H9 (cell line): ENCODE data around the gene TMEM135. TPM values are rescaled to one million over a fixed set of nuclear protein-coding genes. Genes with fewer than 3 reads are reported as not detected.
"Not testable (repeated sequence)": the region's sequence is repeated elsewhere in the genome, so short reads cannot be mapped to it uniquely, and the experiment has no call there.

Experiments
- DNase-seq: peaks from one replicate; pipeline ENCODE4 v3.0.0-alpha.2; 2017
- H2AFZ ChIP-seq: one replicate; pipeline ENCODE4 v1.6.1; 2013; ENCODE audit warnings: mild to moderate bottlenecking, low read length, control low read depth, moderate library complexity
- H2AK5ac ChIP-seq: 2 replicates; pipeline ENCODE4 v1.6.1; 2013; ENCODE audit warnings: low read length, control low read depth, mixed read lengths; ENCODE audit not compliant: insufficient read length
- H2BK120ac ChIP-seq: one replicate; pipeline ENCODE4 v1.6.1; 2013; ENCODE audit warnings: low read depth, mild to moderate bottlenecking, low read length, control low read depth, inconsistent platforms; ENCODE audit not compliant: poor library complexity, severe bottlenecking
- H2BK12ac ChIP-seq: 2 replicates; pipeline ENCODE4 v1.6.1; 2013; ENCODE audit warnings: low read length, control low read depth, mixed read lengths, low read depth; ENCODE audit not compliant: insufficient read length
- H2BK15ac ChIP-seq: 2 replicates; pipeline ENCODE4 v1.6.1; 2013; ENCODE audit warnings: low read depth, low read length, control low read depth
- H2BK20ac ChIP-seq: one replicate; pipeline ENCODE4 v1.6.1; 2013; ENCODE audit warnings: low read depth, mild to moderate bottlenecking, low read length, control low read depth, inconsistent platforms; ENCODE audit not compliant: poor library complexity, severe bottlenecking
- H2BK5ac ChIP-seq: 2 replicates; pipeline ENCODE4 v1.6.1; 2013; ENCODE audit warnings: low read length, control low read depth, mixed read lengths; ENCODE audit not compliant: insufficient read length
- H3K14ac ChIP-seq: 2 replicates; pipeline ENCODE4 v1.6.1; 2013; ENCODE audit warnings: low read length, control low read depth; ENCODE audit not compliant: insufficient read depth
- H3K18ac ChIP-seq: 2 replicates; pipeline ENCODE4 v1.6.1; 2013; ENCODE audit warnings: low read depth, mild to moderate bottlenecking, mixed read lengths, low read length, control low read depth; ENCODE audit not compliant: insufficient read length
- H3K23ac ChIP-seq: 2 replicates; pipeline ENCODE4 v1.6.1; 2013; ENCODE audit warnings: low read length, control low read depth, mixed read lengths, low read depth; ENCODE audit not compliant: insufficient read length
- H3K23me2 ChIP-seq: 2 replicates; pipeline ENCODE4 v1.6.1; 2013; ENCODE audit warnings: low read depth, mild to moderate bottlenecking, mixed read lengths, low read length, control low read depth; ENCODE audit not compliant: insufficient read length, poor library complexity, severe bottlenecking
- H3K27ac ChIP-seq: 2 replicates; pipeline ENCODE4 v1.5.1; 2013; ENCODE audit warnings: low read length, control low read depth, mixed read lengths, low read depth; ENCODE audit not compliant: insufficient read length
- H3K27me3 ChIP-seq: 2 replicates; pipeline ENCODE4 v1.6.1; 2013; ENCODE audit warnings: low read length, control low read depth, inconsistent platforms; ENCODE audit not compliant: insufficient read depth
- H3K4ac ChIP-seq: 2 replicates; pipeline ENCODE4 v1.6.1; 2013; ENCODE audit warnings: low read depth, mild to moderate bottlenecking, control low read depth, inconsistent platforms, low read length, moderate library complexity
- H3K4me1 ChIP-seq: 2 replicates; pipeline ENCODE4 v1.6.1; 2013; ENCODE audit warnings: low read length, control low read depth, inconsistent platforms; ENCODE audit not compliant: insufficient read depth
- H3K4me2 ChIP-seq: 2 replicates; pipeline ENCODE4 v1.6.1; 2013; ENCODE audit warnings: low read length, control low read depth, mixed read lengths; ENCODE audit not compliant: insufficient read length, insufficient read depth
- H3K56ac ChIP-seq: 2 replicates; pipeline ENCODE4 v1.6.1; 2013; ENCODE audit warnings: low read depth, mild to moderate bottlenecking, mixed read lengths, low read length, control low read depth; ENCODE audit not compliant: insufficient read length
- H3K79me1 ChIP-seq: 2 replicates; pipeline ENCODE4 v1.6.1; 2013; ENCODE audit warnings: low read depth, mild to moderate bottlenecking, moderate library complexity, low read length, control low read depth, inconsistent platforms; ENCODE audit not compliant: insufficient read depth, poor library complexity, severe bottlenecking
- H3K79me2 ChIP-seq: 2 replicates; pipeline ENCODE4 v1.6.1; 2013; ENCODE audit warnings: low read length, control low read depth, inconsistent platforms; ENCODE audit not compliant: insufficient read depth
- H3K9ac ChIP-seq: 2 replicates; pipeline ENCODE4 v1.6.1; 2013; ENCODE audit warnings: low read length, control low read depth, mixed read lengths; ENCODE audit not compliant: insufficient read length; ENCODE audit errors: extremely low read depth
- H3K9me3 ChIP-seq: one replicate; pipeline ENCODE4 v1.6.1; 2013; ENCODE audit warnings: low read depth, low read length, inconsistent platforms; ENCODE audit not compliant: control insufficient read depth
- H3T11ph ChIP-seq: one replicate; pipeline ENCODE4 v1.6.1; 2013; ENCODE audit warnings: mild to moderate bottlenecking, low read length, control low read depth, inconsistent platforms
- H4K20me1 ChIP-seq: one replicate; pipeline ENCODE4 v1.6.1; 2013; ENCODE audit not compliant: control insufficient read depth, insufficient read length, insufficient read depth
- H4K5ac ChIP-seq: 2 replicates; pipeline ENCODE4 v1.6.1; 2013; ENCODE audit warnings: low read depth, mild to moderate bottlenecking, mixed read lengths, low read length, control low read depth; ENCODE audit not compliant: insufficient read length
- H4K8ac ChIP-seq: replicated peaks from 2 replicates; pipeline ENCODE4 v1.6.1; 2013; ENCODE audit warnings: low read length, control low read depth, mixed read lengths, low read depth; ENCODE audit not compliant: insufficient read length
- H4K91ac ChIP-seq: 2 replicates; pipeline ENCODE4 v1.6.1; 2013; ENCODE audit warnings: low read depth, mild to moderate bottlenecking, moderate library complexity, mixed read lengths, low read length, control low read depth; ENCODE audit not compliant: insufficient read length
- H3K27ac Mint-ChIP-seq, 3 experiments: 2 replicates in 2 of 3; 3 replicates in 1 of 3; pipeline ENCODE4 v1.8.0; 2020 to 2021; ENCODE audit warnings: mixed read lengths in 3 of 3, mild to moderate bottlenecking in 1 of 3, moderate library complexity in 1 of 3
- H3K27me3 Mint-ChIP-seq: 2 replicates; pipeline ENCODE4 v1.8.0; 2021; ENCODE audit warnings: low read depth, mild to moderate bottlenecking, moderate library complexity, mixed read lengths
- H3K36me3 Mint-ChIP-seq, 3 experiments: 2 replicates in 2 of 3; 3 replicates in 1 of 3; pipeline ENCODE4 v1.8.0; 2020 to 2021; ENCODE audit warnings: low read depth in 3 of 3, mixed read lengths in 3 of 3; ENCODE audit not compliant: insufficient read depth in 1 of 3
- H3K4me1 Mint-ChIP-seq, 2 experiments: 2 replicates each; pipeline ENCODE4 v1.8.0; 2020; ENCODE audit warnings: mixed read lengths in 2 of 2
- H3K4me3 Mint-ChIP-seq, 2 experiments: 2 replicates in 1 of 2; 3 replicates in 1 of 2; pipeline ENCODE4 v1.8.0; 2020 to 2021; ENCODE audit warnings: mild to moderate bottlenecking in 2 of 2, mixed read lengths in 2 of 2, moderate library complexity in 1 of 2
- H3K9me3 Mint-ChIP-seq, 2 experiments: 2 replicates in 1 of 2; 3 replicates in 1 of 2; pipeline ENCODE4 v1.8.0; 2020; ENCODE audit warnings: mild to moderate bottlenecking in 2 of 2, mixed read lengths in 2 of 2, moderate library complexity in 1 of 2
- CTCF ChIP-seq: fragments of 200-600 bp; sonication (generic); conservative IDR thresholded peaks from 3 replicates; pipeline ENCODE4 v1.8.0; 2021; ENCODE audit warnings: antibody characterized with exemption, mild to moderate bottlenecking
- WGBS: extraction: QIAGEN DNeasy Blood & Tissue Kit; methylation state at CpG from one replicate; pipeline ENCODE4 v1.1.7; 2013; ENCODE audit warnings: missing lambda C conversion rate, low lambda C conversion rate, mixed read lengths; ENCODE audit not compliant: insufficient read length; ENCODE audit errors: extremely low coverage; 5-methylcytosine and 5-hydroxymethylcytosine counted together
- total RNA-seq: library from RNA; stranded (reverse); gene quantifications from 2 replicates; pipeline ENCODE4 v1.2.1, GENCODE V29; 2021

The TMEM135 gene
- total RNA-seq, 1 experiment from 2014 or later: 25.2 TPM

DNA sequence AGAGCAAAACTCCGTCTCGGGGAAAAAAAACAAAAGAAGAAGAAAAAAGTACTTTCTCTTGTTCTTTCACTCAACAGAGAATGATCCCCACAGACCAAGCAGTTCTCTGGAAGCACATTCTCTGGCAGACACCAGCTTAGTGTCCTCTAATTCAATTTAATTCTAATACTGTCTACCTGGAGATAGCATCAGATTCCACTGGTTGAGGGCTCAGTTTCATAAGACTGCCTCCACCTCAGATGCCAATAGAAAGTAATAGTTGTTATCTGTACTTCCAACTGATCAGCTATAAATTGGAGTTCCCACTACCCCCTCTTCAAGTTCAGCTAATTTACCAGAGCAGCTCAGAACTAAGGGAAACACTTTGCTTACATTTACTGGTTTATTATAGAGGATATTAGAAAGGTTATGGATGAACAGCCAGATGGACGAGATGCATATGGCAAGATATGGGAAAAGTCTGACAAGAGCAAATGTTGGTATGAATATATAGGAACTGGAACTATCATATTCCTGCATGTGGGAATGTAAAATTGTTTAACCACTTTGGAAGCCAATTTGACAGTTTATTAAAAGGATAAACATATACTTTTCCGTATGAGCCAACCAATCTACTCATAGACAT lies 64.3 kb downstream of the TMEM135 start:
- Histone ChIP-seq H4K91ac (no peak overlapping the region), H3K14ac (no peak overlapping the region), H2BK120ac (no peak overlapping the region), H2BK15ac (no peak overlapping the region), H2AK5ac (no peak overlapping the region), H3T11ph (no peak overlapping the region), H2AFZ (no peak overlapping the region), H4K5ac (no peak overlapping the region), H3K56ac (no peak overlapping the region), H2BK5ac (no peak overlapping the region), H3K4me2 (no peak overlapping the region), H3K27me3 (no peaks in the 10 kb centered on the region), H3K4ac (no peak overlapping the region), H3K18ac (no peak overlapping the region), H2BK12ac (no peak overlapping the region), H3K79me2 (no peaks in the 10 kb centered on the region), H3K9me3 (no peaks in the 10 kb centered on the region), H3K23me2 (no peaks in the 10 kb centered on the region), H3K79me1 (no peaks in the 10 kb centered on the region), H3K23ac (no peak overlapping the region), H3K27ac (no peak overlapping the region), H2BK20ac (no peak overlapping the region), H3K9ac (no peak overlapping the region), H4K20me1 (no peaks in the 10 kb centered on the region), H3K4me1 (no peaks in the 10 kb centered on the region), H4K8ac (no peak overlapping the region)
- no peak overlapping the region for H3K4me3 Mint-ChIP-seq
- DNase-seq: no peak
- H3K27ac Mint-ChIP-seq: no peak overlapping the region
- 0 out of 7 replicates have a peak, but pooled peaks cover 0 to 3% (median 0%) of the 10 kb centered on the region in 3 experiments for H3K36me3 Mint-ChIP-seq
- no CpG with 5 or more reads among the region's 4 CpGs for WGBS
- H3K4me1 Mint-ChIP-seq: peaks cover 0 to 2% of the 10 kb centered on the region in 2 experiments; a peak in 2 of 4 replicates
- H3K9me3 Mint-ChIP-seq: no peaks in the 10 kb centered on the region
- no peak for TF ChIP-seq CTCF
- H3K27me3 Mint-ChIP-seq: no peaks in the 10 kb centered on the region

- H3K18ac ChIP-seq, H3K23me2 ChIP-seq, H3K9ac ChIP-seq, H3K27me3 ChIP-seq, H2AK5ac ChIP-seq, H2BK20ac ChIP-seq, H3K4me2 ChIP-seq, H3K9me3 Mint-ChIP-seq, H3K79me1 ChIP-seq, H3K4me1 Mint-ChIP-seq, H3K9me3 ChIP-seq, H3K79me2 ChIP-seq, H4K91ac ChIP-seq, H2BK5ac ChIP-seq, H2BK15ac ChIP-seq, H3K36me3 Mint-ChIP-seq, H3K27ac Mint-ChIP-seq, H3K23ac ChIP-seq, H3K27me3 Mint-ChIP-seq, H2AFZ ChIP-seq, H2BK120ac ChIP-seq, H3K4me1 ChIP-seq, H3K27ac ChIP-seq, H3K14ac ChIP-seq, H3T11ph ChIP-seq, H4K5ac ChIP-seq, H4K20me1 ChIP-seq, H2BK12ac ChIP-seq, H4K8ac ChIP-seq, H3K4ac ChIP-seq, H3K56ac ChIP-seq, H3K4me3 Mint-ChIP-seq, DNase-seq: not testable (repeated sequence)
- no CpG with 5 or more reads among the region's 1 CpG for WGBS
Measured at GRCh38 chr11:87105826-87106225, 68.1 kb downstream of the TMEM135 start.
